ENCODE data around the gene AGAP1. TPM values are rescaled to one million over a fixed set of nuclear protein-coding genes. Genes with fewer than 3 reads are reported as not detected.

Gene AGAP1
- polyA plus RNA-seq, 1 donor from 2014 or later: 17.4 TPM

DNA sequence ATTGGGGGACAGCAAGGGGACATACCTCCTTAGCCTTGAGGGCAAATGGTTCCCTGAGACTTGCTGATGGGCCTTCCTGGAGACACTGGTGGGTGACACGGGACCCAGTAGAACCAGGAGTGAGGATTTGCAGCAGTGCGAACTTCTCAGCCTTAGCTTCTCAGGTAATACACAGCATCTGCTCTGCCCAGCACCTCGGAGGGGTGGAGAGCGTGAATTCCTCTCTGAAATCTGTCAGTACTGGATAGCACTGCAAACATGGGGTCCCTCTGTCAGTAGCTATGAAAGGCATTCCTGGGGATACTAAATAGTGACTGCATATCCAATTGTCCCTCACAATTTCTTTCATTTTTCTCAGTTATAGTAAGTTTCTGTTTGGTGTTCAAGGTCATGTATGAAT, 522.7 kb downstream of the AGAP1 start:
- Histone ChIP-seq H3K36me3 (ENCODE audit: insufficient read depth, low read length) (no peaks in the 10 kb centered on the region), H3K4me3 (ENCODE audit: low read length) (no peak overlapping the region), H3K27me3 (ENCODE audit: insufficient read depth, low read depth, low read length) (no peaks in the 10 kb centered on the region), H3K9me3 (ENCODE audit: low read length) (no peaks in the 10 kb centered on the region), H3K27ac (ENCODE audit: low read length) (no peak overlapping the region), H3K4me2 (ENCODE audit: low read length) (no peak overlapping the region), H3F3A (ENCODE audit: insufficient read depth, low read length, poor library complexity, severe bottlenecking) (no peaks in the 10 kb centered on the region), H3K9me2 (ENCODE audit: insufficient read depth, low read length) (no peaks in the 10 kb centered on the region), H3K79me2 (replicated peaks; ENCODE audit: insufficient read depth, low read length) (no peaks in the 10 kb centered on the region), H4K20me1 (ENCODE audit: insufficient read depth) (no peaks in the 10 kb centered on the region), H3K9ac (ENCODE audit: low read length) (no peak overlapping the region), H2AFZ (ENCODE audit: low read depth, low read length) (no peak overlapping the region)
- TF ChIP-seq TAF1 (IDR thresholded peaks at IDR 0.05; ENCODE audit: low read depth) (no peak), POLR2AphosphoS5 (IDR thresholded peaks at IDR 0.05) (no peak), EP300 (conservative IDR thresholded peaks at IDR 0.05; ENCODE audit: poor library complexity, severe bottlenecking) (no peak), EZH2 (IDR thresholded peaks at IDR 0.05; ENCODE audit: borderline replicate concordance, insufficient read depth, low read length, poor library complexity, severe bottlenecking) (no peak), MXI1 (conservative IDR thresholded peaks at IDR 0.05; ENCODE audit: poor library complexity, severe bottlenecking) (no peak), RAD21 (conservative IDR thresholded peaks at IDR 0.05) (no peak), SMC3 (conservative IDR thresholded peaks at IDR 0.05; ENCODE audit: poor library complexity) (no peak)
- TF ChIP-seq, protein P1, sequence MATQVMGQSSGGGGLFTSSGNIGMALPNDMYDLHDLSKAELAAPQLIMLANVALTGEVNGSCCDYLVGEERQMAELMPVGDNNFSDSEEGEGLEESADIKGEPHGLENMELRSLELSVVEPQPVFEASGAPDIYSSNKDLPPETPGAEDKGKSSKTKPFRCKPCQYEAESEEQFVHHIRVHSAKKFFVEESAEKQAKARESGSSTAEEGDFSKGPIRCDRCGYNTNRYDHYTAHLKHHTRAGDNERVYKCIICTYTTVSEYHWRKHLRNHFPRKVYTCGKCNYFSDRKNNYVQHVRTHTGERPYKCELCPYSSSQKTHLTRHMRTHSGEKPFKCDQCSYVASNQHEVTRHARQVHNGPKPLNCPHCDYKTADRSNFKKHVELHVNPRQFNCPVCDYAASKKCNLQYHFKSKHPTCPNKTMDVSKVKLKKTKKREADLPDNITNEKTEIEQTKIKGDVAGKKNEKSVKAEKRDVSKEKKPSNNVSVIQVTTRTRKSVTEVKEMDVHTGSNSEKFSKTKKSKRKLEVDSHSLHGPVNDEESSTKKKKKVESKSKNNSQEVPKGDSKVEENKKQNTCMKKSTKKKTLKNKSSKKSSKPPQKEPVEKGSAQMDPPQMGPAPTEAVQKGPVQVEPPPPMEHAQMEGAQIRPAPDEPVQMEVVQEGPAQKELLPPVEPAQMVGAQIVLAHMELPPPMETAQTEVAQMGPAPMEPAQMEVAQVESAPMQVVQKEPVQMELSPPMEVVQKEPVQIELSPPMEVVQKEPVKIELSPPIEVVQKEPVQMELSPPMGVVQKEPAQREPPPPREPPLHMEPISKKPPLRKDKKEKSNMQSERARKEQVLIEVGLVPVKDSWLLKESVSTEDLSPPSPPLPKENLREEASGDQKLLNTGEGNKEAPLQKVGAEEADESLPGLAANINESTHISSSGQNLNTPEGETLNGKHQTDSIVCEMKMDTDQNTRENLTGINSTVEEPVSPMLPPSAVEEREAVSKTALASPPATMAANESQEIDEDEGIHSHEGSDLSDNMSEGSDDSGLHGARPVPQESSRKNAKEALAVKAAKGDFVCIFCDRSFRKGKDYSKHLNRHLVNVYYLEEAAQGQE (IDR thresholded peaks at IDR 0.05; ENCODE audit: borderline replicate concordance): no peak
- TF ChIP-seq, protein P2, sequence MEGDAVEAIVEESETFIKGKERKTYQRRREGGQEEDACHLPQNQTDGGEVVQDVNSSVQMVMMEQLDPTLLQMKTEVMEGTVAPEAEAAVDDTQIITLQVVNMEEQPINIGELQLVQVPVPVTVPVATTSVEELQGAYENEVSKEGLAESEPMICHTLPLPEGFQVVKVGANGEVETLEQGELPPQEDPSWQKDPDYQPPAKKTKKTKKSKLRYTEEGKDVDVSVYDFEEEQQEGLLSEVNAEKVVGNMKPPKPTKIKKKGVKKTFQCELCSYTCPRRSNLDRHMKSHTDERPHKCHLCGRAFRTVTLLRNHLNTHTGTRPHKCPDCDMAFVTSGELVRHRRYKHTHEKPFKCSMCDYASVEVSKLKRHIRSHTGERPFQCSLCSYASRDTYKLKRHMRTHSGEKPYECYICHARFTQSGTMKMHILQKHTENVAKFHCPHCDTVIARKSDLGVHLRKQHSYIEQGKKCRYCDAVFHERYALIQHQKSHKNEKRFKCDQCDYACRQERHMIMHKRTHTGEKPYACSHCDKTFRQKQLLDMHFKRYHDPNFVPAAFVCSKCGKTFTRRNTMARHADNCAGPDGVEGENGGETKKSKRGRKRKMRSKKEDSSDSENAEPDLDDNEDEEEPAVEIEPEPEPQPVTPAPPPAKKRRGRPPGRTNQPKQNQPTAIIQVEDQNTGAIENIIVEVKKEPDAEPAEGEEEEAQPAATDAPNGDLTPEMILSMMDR (IDR thresholded peaks at IDR 0.05; ENCODE audit: poor library complexity, severe bottlenecking): no peak

DNA sequence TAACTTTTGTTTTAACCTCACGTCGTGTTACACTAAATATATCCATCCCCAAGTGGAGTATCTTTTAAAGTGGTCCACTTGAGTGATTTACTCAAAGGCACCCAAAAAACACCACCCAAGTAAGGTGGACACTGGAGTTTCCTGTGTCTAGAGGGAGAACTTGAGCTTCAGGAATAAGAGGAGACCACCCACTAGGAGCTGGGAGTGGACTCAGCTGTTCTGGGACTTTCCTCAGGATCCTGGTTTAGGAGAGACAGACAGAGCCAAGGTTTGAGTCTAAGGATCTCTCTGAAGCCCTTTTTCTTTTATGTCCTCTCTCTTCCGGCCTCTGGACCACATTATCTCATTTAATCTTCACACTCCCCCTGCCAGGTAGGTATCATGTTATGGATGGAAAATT, 523.6 kb downstream of the AGAP1 start:
- no peak for TF ChIP-seq EZH2 (IDR thresholded peaks at IDR 0.05; ENCODE audit: borderline replicate concordance, insufficient read depth, low read length, poor library complexity, severe bottlenecking)
- TF ChIP-seq, protein P1 (IDR thresholded peaks at IDR 0.05; ENCODE audit: borderline replicate concordance): no peak
- Histone ChIP-seq H3K9me3 (ENCODE audit: low read length) (no peaks in the 10 kb centered on the region), H3K27ac (ENCODE audit: low read length) (no peak overlapping the region), H2AFZ (ENCODE audit: low read depth, low read length) (no peak overlapping the region), H3K36me3 (ENCODE audit: insufficient read depth, low read length) (no peaks in the 10 kb centered on the region), H3K9ac (ENCODE audit: low read length) (no peak overlapping the region), H3K4me3 (ENCODE audit: low read length) (no peak overlapping the region), H3K4me2 (ENCODE audit: low read length) (no peak overlapping the region), H3K9me2 (ENCODE audit: insufficient read depth, low read length) (no peaks in the 10 kb centered on the region), H3K27me3 (ENCODE audit: insufficient read depth, low read depth, low read length) (no peaks in the 10 kb centered on the region), H4K20me1 (ENCODE audit: insufficient read depth) (no peaks in the 10 kb centered on the region), H3F3A (ENCODE audit: insufficient read depth, low read length, poor library complexity, severe bottlenecking) (no peaks in the 10 kb centered on the region), H3K79me2 (replicated peaks; ENCODE audit: insufficient read depth, low read length) (no peaks in the 10 kb centered on the region)

Measured in neural cell (in vitro differentiated cells).